Measurements from ENCODE around the gene ATP8A2.

DNA sequence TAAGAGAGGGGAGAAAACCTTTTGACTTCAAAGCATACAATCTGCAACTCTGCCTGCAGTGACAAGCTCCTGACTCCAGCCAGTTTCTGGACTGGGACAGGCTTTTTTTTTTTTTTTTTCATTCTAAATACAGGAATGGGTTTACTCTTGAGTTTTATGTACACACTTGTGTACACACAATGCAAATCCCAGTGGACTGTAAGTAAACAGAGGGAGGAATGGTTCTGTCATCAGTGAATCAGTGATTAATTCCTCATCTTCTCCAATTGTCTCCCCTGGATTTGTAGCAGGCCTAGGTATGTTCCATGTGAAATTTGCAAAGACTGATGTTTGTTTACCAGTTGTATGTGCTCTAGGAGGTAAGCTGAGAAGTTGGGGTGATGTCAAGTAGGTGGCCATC lies 495.3 kb downstream of the ATP8A2 start:
- TF ChIP-seq POLR2A (IDR thresholded peaks at IDR 0.05) (no peak), EP300 (IDR thresholded peaks at IDR 0.05) (no peak)
- TF ChIP-seq, protein P1, sequence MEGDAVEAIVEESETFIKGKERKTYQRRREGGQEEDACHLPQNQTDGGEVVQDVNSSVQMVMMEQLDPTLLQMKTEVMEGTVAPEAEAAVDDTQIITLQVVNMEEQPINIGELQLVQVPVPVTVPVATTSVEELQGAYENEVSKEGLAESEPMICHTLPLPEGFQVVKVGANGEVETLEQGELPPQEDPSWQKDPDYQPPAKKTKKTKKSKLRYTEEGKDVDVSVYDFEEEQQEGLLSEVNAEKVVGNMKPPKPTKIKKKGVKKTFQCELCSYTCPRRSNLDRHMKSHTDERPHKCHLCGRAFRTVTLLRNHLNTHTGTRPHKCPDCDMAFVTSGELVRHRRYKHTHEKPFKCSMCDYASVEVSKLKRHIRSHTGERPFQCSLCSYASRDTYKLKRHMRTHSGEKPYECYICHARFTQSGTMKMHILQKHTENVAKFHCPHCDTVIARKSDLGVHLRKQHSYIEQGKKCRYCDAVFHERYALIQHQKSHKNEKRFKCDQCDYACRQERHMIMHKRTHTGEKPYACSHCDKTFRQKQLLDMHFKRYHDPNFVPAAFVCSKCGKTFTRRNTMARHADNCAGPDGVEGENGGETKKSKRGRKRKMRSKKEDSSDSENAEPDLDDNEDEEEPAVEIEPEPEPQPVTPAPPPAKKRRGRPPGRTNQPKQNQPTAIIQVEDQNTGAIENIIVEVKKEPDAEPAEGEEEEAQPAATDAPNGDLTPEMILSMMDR (IDR thresholded peaks at IDR 0.05): no peak
